Activated CD8-positive, alpha-beta memory T cell treated with anti-CD3 and anti-CD28 coated beads for 24 hours (primary cell): ENCODE measurements around the gene EAF1.
"Not testable (repeated sequence)": the region's sequence is repeated elsewhere in the genome, so short reads cannot be mapped to it uniquely, and the experiment has no call there.

Experiments
- DNase-seq: peaks from one replicate; pipeline ENCODE4 v3.0.0-alpha.2; 2020

EAF1 gene

GRCh38 chr3:15427182-15427880, at the start of gene EAF1, which contains the start of gene METTL6:
Gene EAF1 (plus strand): TSS chr3:15427598. CDS start chr3:15427780, 182 bp downstream.
Gene METTL6 (minus strand): TSS chr3:15427544. CDS start chr3:15426511, 1,033 bp downstream.
- peak; percentile 93 for DNase-seq

DNA sequence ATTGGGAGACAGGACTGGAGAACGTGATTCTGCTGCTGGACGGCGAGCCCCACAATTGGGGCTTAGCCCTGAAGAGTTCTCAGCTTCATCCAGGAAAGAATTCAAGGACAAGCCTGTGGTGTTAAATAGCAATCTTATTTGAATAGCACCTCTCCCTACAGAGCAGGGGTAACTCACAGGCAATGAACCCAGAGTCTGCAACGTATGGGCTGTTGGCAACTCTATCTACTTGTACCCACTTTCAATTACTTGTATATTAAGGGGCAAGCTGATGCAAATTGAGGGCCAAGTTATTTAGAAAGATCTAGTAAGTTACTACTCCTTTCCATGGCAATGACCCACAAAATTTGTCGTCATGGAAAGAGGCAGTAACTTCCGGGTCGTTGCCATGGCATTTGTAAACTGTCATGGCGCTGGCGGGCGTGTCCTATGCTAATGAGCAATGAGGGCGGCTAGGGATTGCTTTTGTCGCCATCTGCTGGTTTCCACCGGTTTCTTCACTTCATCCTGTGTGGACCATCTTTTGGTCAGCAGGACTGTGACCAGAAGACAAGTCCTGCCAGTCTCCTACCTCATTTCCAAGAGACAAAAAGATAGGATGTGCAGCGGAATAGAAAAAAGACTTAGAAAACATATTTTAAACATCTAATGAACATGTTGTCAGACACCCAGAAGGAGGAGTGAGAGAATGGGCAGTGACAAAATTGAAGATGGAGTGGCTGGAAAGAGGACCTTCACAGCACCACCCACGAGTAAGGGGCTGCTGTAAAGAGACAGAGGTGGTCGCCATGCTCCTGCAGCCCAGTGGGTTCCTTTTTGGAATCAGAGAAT, 49.2 kb upstream of the EAF1 start:
- DNase-seq, result peak; percentile 95

DNA sequence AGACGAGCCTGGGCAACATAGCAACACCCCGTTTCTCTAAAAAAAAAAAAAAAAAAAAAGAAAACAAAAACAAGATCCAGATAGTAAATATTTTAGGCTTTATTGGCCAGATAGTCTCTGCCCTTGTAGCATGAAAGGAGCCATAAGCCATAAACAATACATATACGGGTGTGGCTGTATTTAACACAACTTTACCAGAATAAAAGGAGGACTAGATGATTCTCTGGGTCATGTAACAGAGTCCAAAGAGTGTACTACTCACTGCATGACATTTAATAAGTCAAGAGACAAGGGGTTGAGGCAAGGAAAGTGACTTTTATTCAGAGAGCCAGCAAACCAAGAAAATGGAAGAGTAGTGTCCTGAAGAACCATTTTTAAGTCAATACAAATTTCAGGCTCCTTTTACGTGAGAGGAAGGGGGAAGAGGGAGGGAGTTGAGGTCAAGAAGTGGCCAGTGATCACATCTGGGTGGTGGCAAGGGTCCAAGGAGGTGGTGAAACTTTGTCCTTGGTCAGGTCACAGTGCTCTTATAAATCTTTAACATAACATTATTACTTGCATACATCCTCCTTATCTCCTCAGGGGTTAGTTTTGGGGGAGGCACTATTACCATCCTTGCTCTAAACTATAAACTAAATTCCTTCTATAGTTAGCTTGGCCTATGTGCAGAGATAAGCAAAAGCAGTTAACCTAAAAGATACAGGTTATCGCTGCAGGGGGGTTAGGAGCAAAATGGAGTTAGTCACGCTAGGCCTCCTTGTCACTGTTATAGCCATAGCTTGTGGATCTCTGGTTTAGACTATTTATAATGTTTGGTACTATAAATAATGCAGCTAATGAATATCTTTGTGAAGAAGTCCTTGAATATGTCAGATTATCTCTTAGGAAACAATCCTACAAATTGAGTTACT, 46.2 kb upstream of the EAF1 start:
- no peak for DNase-seq

GRCh38 chr3:15382405-15382923, 44.9 kb upstream of the EAF1 start:
- DNase-seq, result no peak

GRCh38 chr3:15384510-15385237, 42.7 kb upstream of the EAF1 start:
- no peak for DNase-seq

DNA sequence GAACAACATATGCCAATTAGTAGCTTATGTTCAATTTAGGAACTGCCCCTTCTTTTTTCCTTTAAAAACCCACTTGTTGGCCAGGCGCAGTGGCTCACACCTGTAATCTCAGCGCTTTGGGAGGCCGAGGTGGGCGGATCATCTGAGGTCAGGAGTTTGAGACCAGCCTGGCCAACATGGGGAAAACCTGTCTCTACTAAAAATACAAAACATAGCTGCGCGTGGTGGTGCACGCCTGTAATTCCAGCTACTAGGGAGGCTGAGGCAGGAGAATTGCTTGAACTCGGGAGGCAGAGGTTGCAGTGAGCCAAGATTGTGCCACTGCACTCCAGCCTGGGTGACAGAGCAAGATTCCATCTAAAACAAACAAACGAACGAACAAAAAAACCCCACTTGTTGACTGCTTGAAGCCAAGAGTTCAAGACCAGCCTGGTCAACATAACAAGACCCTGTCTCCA, 42.1 kb upstream of the EAF1 start:
- not testable (repeated sequence) for DNase-seq

DNA sequence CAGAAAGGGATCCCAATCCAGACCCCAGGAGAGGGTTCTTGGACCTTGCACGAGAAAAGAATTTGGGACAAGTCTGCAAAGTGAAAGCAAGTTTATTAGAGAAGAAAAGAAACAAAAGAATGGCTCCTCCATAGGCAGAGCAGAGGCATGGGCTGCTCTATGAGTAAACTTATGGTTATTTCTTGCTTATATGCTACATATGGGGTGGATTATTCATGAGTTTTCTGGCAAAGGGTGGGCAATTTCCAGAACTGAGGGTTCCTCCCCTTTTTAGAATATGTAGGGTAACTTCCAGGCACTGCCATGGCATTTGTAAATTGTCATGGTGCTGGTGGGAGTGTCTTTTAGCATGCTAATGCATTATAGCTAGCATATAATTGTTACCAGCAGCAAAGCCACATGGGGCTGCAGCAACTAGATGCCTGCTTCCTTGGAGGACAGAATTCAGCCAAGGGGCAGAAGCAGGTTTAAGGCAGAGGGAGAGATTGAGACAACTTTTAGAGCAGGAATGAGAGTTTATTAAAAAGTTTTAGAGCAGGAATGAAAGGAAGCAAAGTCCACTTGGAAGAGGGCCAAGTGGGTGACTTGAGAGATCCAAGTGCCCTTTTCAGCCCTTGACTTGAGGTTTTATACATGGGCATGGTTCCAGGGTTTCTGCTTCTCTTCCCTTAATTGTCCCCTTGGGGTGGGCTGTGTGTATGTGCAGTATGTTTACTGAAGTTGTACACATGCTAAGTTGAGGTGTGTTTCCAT, 41.3 kb upstream of the EAF1 start:
- DNase-seq, result no peak

- not testable (repeated sequence) for DNase-seq
These were observed 40.8 kb upstream of the EAF1 start for GRCh38 chr3:15386654-15386955.

- DNase-seq, result no peak
These were observed 40.2 kb upstream of the EAF1 start for GRCh38 chr3:15387171-15387581.

DNA sequence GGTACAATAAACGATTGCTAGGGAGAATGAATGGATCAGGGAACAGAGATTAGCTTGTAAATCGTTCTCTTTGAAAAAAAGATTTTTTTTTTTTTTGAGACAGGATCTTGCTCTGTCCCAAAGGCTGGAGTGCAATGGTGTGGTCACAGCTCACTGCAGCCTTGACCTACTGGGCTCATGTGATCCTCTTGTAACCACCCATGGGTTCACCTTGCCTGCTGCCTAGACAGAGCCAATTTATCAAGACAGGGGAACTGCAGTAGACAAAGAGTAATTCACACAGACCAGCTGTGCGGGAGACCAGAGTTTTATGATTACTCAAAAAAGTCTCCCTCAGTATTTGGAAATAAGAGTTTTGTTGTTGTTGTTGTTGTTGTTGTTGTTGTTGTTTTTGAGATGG, 39.7 kb upstream of the EAF1 start:
- DNase-seq, result no peak

- DNase-seq, result not testable (repeated sequence)
These were observed 39.1 kb upstream of the EAF1 start for GRCh38 chr3:15388335-15388734.

- DNase-seq, result no peak
These were observed 36.9 kb upstream of the EAF1 start for GRCh38 chr3:15390460-15390859.

DNA sequence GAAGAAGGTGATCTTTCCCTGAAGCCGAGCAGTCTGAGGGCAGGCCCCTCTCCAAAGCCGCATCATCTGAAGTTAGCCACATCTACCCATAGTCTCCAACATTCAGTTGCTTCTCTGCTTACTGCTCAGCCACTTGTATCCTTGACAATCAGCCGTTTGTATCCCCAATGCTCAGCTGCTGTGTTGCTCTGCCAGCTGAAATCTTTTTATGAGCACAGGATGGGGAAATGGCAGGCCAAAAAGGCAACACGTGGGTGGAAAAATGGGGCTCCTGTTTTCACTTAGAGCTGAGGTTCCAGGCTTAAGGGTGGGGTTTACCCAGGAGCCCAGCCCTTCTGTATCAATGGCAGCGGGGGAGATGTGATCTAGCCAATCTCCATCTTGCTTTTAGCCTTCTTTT, 36.4 kb upstream of the EAF1 start:
- DNase-seq, result no peak

GRCh38 chr3:15393252-15393651, 34.1 kb upstream of the EAF1 start:
- not testable (repeated sequence) for DNase-seq

DNA sequence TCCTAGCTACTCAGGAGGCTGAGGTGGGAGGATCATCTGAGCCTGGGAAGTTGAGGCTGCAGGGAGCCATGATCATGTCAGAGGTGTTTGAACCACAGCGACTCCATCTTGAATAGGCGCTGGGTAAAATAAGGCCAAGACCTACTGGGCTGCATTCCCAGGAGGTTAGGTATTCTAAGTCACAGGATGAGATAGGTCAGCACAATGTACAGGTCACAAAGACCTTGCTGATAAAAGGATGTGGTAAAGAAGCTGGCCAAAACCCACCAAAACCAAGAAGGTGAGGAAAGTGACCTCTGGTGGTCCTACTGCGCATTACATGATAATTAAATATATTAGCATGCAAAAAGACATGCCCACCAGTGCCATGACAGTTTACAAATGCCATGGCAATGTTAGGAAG, 28.7 kb upstream of the EAF1 start:
- not testable (repeated sequence) for DNase-seq

- DNase-seq, result no peak
These were observed 27.4 kb upstream of the EAF1 start for GRCh38 chr3:15399970-15400369.

- no peak for DNase-seq
These were observed 25.5 kb upstream of the EAF1 start for GRCh38 chr3:15401936-15402335.

- no peak for DNase-seq
These were observed 23.9 kb upstream of the EAF1 start for GRCh38 chr3:15403495-15403894.

GRCh38 chr3:15403965-15404364, 23.4 kb upstream of the EAF1 start:
- no peak for DNase-seq

DNA sequence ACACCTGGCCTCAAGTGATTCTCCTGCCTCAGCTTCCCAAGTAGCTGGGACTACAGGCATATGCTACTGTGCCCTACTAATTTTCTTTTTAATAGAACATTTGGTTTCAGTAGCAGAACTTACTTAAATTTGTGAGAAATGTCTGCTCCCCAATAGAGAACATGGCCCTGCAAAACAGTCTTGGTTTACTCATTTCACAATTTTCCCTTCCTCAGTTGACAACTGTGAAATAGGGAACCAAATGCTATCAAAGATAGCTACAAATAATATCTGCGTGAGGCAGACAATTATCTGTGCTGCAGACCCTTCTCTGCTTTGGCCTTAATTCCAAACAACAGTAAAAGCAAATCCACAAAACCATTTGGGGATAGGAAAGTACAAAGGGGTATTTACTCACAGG, 22.6 kb upstream of the EAF1 start:
- DNase-seq, result no peak

GRCh38 chr3:15405448-15406050, 21.8 kb upstream of the EAF1 start:
- DNase-seq, result no peak
